ENCODE measurements around the gene CD55. TPM values are rescaled to one million over a fixed set of nuclear protein-coding genes. Genes with fewer than 3 reads are reported as not detected.

Gene CD55
- total RNA-seq, 1 donor, result 9.0 TPM

DNA sequence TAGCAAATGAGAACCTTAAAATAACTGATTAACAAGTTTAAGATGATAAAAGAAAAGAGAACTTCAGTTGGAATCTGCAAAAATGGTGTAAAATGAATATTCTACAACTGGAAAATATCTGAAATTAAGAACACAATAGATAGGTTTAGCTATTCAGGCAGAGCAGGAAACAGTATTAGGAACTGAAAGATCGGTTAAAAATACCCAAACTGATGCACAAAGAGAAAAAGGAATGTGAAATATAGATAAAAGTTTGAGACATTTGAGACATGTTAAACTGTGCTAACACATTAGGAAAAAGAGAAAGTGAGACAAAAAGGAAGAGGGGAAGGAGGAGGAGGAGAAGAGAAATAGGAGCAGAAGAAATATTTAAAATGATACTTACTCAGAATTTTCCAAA, 12.1 kb downstream of the CD55 start:
- no peaks in the 10 kb centered on the region for H3K36me3 ChIP-seq (ENCODE audit: insufficient read depth, low read length)
- H2AFZ ChIP-seq (ENCODE audit: low read length), result no peak overlapping the region
- H4K20me1 ChIP-seq (ENCODE audit: insufficient read depth, low read length), result no peaks in the 10 kb centered on the region
- no peaks in the 10 kb centered on the region for H3K27me3 ChIP-seq (ENCODE audit: insufficient read depth, low read length)
- DNase-seq (ENCODE audit: insufficient read length, low spot score, missing footprints), result no peak
- H3K4me1 ChIP-seq (ENCODE audit: insufficient read depth, low read length), result no peaks in the 10 kb centered on the region
- no peak overlapping the region for H3K4me2 ChIP-seq (ENCODE audit: insufficient read depth, low read length)
- no peaks in the 10 kb centered on the region for H3K79me2 ChIP-seq (ENCODE audit: insufficient read depth, low read length)
- TF ChIP-seq, protein P1, sequence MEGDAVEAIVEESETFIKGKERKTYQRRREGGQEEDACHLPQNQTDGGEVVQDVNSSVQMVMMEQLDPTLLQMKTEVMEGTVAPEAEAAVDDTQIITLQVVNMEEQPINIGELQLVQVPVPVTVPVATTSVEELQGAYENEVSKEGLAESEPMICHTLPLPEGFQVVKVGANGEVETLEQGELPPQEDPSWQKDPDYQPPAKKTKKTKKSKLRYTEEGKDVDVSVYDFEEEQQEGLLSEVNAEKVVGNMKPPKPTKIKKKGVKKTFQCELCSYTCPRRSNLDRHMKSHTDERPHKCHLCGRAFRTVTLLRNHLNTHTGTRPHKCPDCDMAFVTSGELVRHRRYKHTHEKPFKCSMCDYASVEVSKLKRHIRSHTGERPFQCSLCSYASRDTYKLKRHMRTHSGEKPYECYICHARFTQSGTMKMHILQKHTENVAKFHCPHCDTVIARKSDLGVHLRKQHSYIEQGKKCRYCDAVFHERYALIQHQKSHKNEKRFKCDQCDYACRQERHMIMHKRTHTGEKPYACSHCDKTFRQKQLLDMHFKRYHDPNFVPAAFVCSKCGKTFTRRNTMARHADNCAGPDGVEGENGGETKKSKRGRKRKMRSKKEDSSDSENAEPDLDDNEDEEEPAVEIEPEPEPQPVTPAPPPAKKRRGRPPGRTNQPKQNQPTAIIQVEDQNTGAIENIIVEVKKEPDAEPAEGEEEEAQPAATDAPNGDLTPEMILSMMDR (IDR thresholded peaks at IDR 0.05; ENCODE audit: extremely low read depth, low read depth, low read length), result no peak
- H3K27ac ChIP-seq (ENCODE audit: low read depth, low read length), result no peak overlapping the region
- no peaks in the 10 kb centered on the region for H3K9me3 ChIP-seq (ENCODE audit: low read depth, low read length)
- no peak overlapping the region for H3K4me3 ChIP-seq (ENCODE audit: insufficient read depth, low read length)

DNA sequence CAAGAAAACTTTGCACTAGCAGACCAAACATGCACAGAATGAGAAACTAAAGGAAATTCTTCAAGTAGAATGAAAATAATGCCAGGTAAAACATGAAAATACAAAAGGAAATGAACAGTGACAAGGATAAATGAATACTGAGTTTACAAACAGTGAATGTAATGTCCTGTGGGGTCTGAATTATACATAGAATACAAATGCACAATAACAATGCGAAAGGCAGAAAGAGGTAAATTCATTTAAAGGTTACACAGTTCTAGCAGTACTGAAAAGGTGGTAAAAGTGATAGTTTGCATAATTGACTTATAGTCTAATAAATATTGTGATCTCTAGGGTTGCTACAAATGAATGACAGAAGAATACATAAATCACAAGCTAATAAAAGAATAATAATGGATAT, 12.9 kb downstream of the CD55 start:
- no peak overlapping the region for H3K4me3 ChIP-seq (ENCODE audit: insufficient read depth, low read length)
- no peaks in the 10 kb centered on the region for H3K9me3 ChIP-seq (ENCODE audit: low read depth, low read length)
- H4K20me1 ChIP-seq (ENCODE audit: insufficient read depth, low read length), result no peaks in the 10 kb centered on the region
- H3K4me2 ChIP-seq (ENCODE audit: insufficient read depth, low read length), result no peak overlapping the region
- no peak overlapping the region for H2AFZ ChIP-seq (ENCODE audit: low read length)
- TF ChIP-seq, protein P1 (IDR thresholded peaks at IDR 0.05; ENCODE audit: extremely low read depth, low read depth, low read length), result no peak
- H3K79me2 ChIP-seq (ENCODE audit: insufficient read depth, low read length), result no peaks in the 10 kb centered on the region
- H3K27me3 ChIP-seq (ENCODE audit: insufficient read depth, low read length), result no peaks in the 10 kb centered on the region
- H3K27ac ChIP-seq (ENCODE audit: low read depth, low read length), result no peak overlapping the region
- no peak for DNase-seq (ENCODE audit: insufficient read length, low spot score, missing footprints)
- H3K36me3 ChIP-seq (ENCODE audit: insufficient read depth, low read length), result no peaks in the 10 kb centered on the region
- no peaks in the 10 kb centered on the region for H3K4me1 ChIP-seq (ENCODE audit: insufficient read depth, low read length)

DNA sequence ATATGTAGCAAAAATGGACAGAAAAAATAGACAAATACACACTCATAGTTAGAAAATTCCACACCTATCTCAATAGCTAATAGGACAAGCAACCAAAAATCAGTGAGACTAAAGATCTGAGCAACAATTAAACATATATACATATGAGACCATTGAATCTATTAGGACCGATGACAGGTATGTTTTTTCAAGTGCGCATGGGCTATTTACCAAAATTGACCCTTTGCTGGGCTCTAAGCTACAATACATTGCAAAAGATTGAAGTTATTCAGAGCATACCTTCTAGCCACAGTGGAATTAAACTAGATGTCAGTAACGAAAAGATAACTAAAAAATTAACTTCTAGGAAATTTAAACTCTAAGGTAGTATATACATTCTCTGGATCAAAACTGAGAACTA, 13.7 kb downstream of the CD55 start:
- Histone ChIP-seq H2AFZ (ENCODE audit: low read length) (no peak overlapping the region), H3K27ac (ENCODE audit: low read depth, low read length) (no peak overlapping the region), H3K9me3 (ENCODE audit: low read depth, low read length) (no peaks in the 10 kb centered on the region), H3K36me3 (ENCODE audit: insufficient read depth, low read length) (no peaks in the 10 kb centered on the region), H3K4me1 (ENCODE audit: insufficient read depth, low read length) (no peaks in the 10 kb centered on the region), H4K20me1 (ENCODE audit: insufficient read depth, low read length) (no peaks in the 10 kb centered on the region), H3K27me3 (ENCODE audit: insufficient read depth, low read length) (no peaks in the 10 kb centered on the region), H3K79me2 (ENCODE audit: insufficient read depth, low read length) (no peaks in the 10 kb centered on the region), H3K4me2 (ENCODE audit: insufficient read depth, low read length) (no peak overlapping the region), H3K4me3 (ENCODE audit: insufficient read depth, low read length) (no peak overlapping the region)
- DNase-seq (ENCODE audit: insufficient read length, low spot score, missing footprints), result no peak
- TF ChIP-seq, protein P1 (IDR thresholded peaks at IDR 0.05; ENCODE audit: extremely low read depth, low read depth, low read length), result no peak

DNA sequence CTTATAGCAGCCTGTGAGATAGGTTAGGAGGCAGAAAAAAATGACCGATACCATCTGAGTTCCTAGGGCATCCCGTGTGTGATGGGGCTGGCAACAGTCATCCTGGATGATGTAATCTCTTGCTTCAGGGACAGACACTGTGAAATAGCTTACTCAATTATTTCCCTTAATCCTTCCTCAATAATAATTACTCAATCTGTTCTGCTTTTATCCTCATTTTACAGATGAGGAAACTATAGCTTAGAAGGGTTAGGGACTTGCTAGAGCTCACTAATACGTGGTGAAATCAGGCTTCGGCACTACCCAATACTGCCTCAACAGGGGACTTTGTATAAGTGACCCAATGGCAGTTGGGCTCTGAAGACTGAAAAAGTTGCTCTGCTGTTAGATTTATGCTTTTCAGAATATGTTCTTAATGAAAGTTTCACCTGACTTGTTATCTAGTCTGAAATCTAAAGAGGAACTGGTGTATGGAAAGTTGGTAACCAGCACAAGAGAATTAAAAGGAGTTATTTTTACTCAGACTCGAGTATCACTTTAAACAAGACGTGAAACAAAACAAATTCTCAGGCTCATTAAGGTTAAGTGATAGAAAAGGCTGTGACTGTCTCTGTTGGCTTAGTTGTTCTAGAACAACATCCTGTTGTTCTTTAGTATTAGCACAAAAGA, 14.4 kb downstream of the CD55 start:
- Histone ChIP-seq H3K27ac (ENCODE audit: low read depth, low read length) (no peak overlapping the region), H3K36me3 (ENCODE audit: insufficient read depth, low read length) (no peaks in the 10 kb centered on the region), H3K4me2 (ENCODE audit: insufficient read depth, low read length) (no peak overlapping the region), H3K9me3 (ENCODE audit: low read depth, low read length) (no peaks in the 10 kb centered on the region), H3K79me2 (ENCODE audit: insufficient read depth, low read length) (no peaks in the 10 kb centered on the region), H3K4me3 (ENCODE audit: insufficient read depth, low read length) (no peak overlapping the region), H3K4me1 (ENCODE audit: insufficient read depth, low read length) (no peaks in the 10 kb centered on the region), H3K27me3 (ENCODE audit: insufficient read depth, low read length) (no peaks in the 10 kb centered on the region), H4K20me1 (ENCODE audit: insufficient read depth, low read length) (no peaks in the 10 kb centered on the region), H2AFZ (ENCODE audit: low read length) (no peak overlapping the region)
- no peak for DNase-seq (ENCODE audit: insufficient read length, low spot score, missing footprints)
- TF ChIP-seq, protein P1 (IDR thresholded peaks at IDR 0.05; ENCODE audit: extremely low read depth, low read depth, low read length), result no peak

Data from osteoblast (primary cell).